Left lung (tissue), 10 donors: ENCODE data around the gene RFTN1. TPM values are rescaled to one million over a fixed set of nuclear protein-coding genes. Genes with fewer than 3 reads are reported as not detected.

Experiments
- ATAC-seq: fragments of 200-7000 bp; cut with Tn5 transposase; one replicate; pipeline ENCODE4 v1.9.1; 2020; ENCODE audit warnings: moderate library complexity
- DNase-seq, 4 donors: peaks; one replicate each; pipeline ENCODE4 v3.0.0-alpha.2; 2013 to 2020
- H3K27ac ChIP-seq, 2 donors: fragments of 200-600 bp; sonication (generic) in 1 of 2; one replicate each; pipeline versions ENCODE4 v1.5.0 to v1.8.0; 2020 to 2021
- H3K27me3 ChIP-seq, 2 donors: fragments of 200-600 bp; sonication (generic) in 1 of 2; one replicate each; pipeline versions ENCODE4 v1.5.0 to v1.8.0; 2020 to 2021
- H3K36me3 ChIP-seq, 2 donors: fragments of 200-600 bp; sonication (generic) in 1 of 2; one replicate each; pipeline versions ENCODE4 v1.5.0 to v1.8.0; 2020 to 2021
- H3K4me1 ChIP-seq, 2 donors: fragments of 200-600 bp; one replicate each; pipeline ENCODE4 v1.8.0; 2021
- H3K4me3 ChIP-seq, 2 donors: fragments of 200-600 bp; sonication (generic) in 1 of 2; one replicate each; pipeline versions ENCODE4 v1.5.0 to v1.8.0; 2020 to 2021; ENCODE audit warnings: mild to moderate bottlenecking in 1 of 2
- H3K9me3 ChIP-seq, 2 donors: fragments of 200-600 bp; sonication (generic) in 1 of 2; one replicate each; pipeline versions ENCODE4 v1.5.0 to v1.8.0; 2020 to 2021
- CTCF ChIP-seq, 2 donors: fragments of 200-600 bp; sonication (generic) in 1 of 2; IDR thresholded peaks; one replicate each; pipeline versions ENCODE4 v1.5.0 to v1.8.0; 2021; ENCODE audit warnings: antibody characterized with exemption in 2 of 2
- intact Hi-C, 2 donors: fragments of 100-400 bp; cut with DNase I; formaldehyde crosslinking; loops; one replicate each; pipeline versions ENCODE4 v1.11.2 to v1.14.2; 2022
- polyA plus RNA-seq, 6 donors: library from polyadenylated mRNA; unstranded; fragments of 120-200 nt; gene quantifications; one replicate each; pipeline ENCODE4 v1.2.1, GENCODE V29; 2013; ENCODE audit not compliant: insufficient read length in 6 of 6
- total RNA-seq, 2 donors: library from RNA; stranded (reverse); fragmentation: NEBNext Ultra II Directional; extraction: Animal tissue kit (Norgen Biotek cat#: 25700); gene quantifications; one replicate each; pipeline ENCODE4 v1.2.1, GENCODE V29; 2021
- donor health status: DM: no; HTN: yes; CAD: no.
- donor health status: DM: no; HTN: no; CAD: no.

The RFTN1 gene
- total and polyA plus RNA-seq, 8 donors, result 47.2 to 85.1 (median 67.6) TPM

DNA sequence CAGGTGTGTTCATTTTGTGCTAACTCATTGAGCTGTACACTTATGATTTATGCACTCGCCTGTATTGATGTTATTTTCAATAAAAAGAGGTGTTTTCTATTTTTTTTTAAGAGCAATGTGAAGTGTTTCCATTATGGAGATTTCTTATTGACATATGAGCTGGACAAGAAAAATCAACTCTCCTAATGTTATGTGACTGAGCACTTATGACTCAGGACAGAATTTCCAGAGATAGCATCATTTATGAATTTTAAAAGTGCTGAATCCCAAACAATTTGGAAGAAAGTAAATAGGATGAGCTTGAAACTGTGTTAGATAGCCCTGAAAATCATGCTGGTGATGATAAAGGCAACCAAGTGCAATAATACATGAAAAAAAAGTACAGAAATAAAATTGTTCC is 118.9 kb downstream of the RFTN1 start:
- intact Hi-C loops, result no loop called here
- Histone ChIP-seq H3K9me3 (no peaks in the 10 kb centered on the region), H3K4me3 (no peak overlapping the region), H3K4me1 (peaks cover 0 to 15% of the 10 kb centered on the region in 2 donors), H3K27me3 (no peaks in the 10 kb centered on the region), H3K27ac (no peak overlapping the region), H3K36me3 (no peaks in the 10 kb centered on the region)
- no peak for ATAC-seq
- TF ChIP-seq CTCF (IDR thresholded peaks at IDR 0.05), result no peak
- no peak for DNase-seq

GRCh38 chr3:16392717-16393116 is 120.8 kb downstream of the RFTN1 start:
- Histone ChIP-seq H3K27me3 (no peaks in the 10 kb centered on the region), H3K4me3 (no peak overlapping the region), H3K27ac (no peak overlapping the region), H3K36me3 (no peaks in the 10 kb centered on the region), H3K9me3 (no peaks in the 10 kb centered on the region), H3K4me1 (peaks cover 4 to 9% of the 10 kb centered on the region in 2 donors)
- DNase-seq, result peak in 2 of 4 donors; percentile 57 to 85
- intact Hi-C loops, result no loop called here
- no peak for TF ChIP-seq CTCF (IDR thresholded peaks at IDR 0.05)
- ATAC-seq, result no peak

DNA sequence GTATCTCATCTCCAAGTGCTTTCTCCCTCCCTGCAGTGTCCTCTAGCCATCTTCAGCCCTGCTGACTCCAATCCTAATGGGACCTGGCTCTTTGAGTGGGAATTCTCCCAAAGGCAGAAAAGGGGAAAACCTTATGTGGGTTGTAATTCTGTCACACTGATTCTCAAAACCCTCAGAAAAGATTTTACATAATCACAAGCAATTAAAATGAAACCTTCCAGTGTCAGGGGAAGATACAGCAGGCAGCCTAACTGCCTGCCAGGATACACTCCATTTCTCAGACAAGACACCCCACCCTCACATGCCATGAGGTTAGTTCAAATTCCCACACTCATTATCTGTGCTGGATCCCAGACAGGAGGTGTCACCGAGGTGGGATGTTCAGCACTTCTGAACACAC is 121.4 kb downstream of the RFTN1 start:
- no peak for TF ChIP-seq CTCF (IDR thresholded peaks at IDR 0.05)
- peaks cover 4 to 9% of the 10 kb centered on the region in 2 donors for H3K4me1 ChIP-seq
- no peaks in the 10 kb centered on the region for H3K9me3 ChIP-seq
- intact Hi-C loops, result no loop called here
- DNase-seq (no peak), ATAC-seq (no peak)
- no peak overlapping the region for H3K4me3 ChIP-seq
- no peaks in the 10 kb centered on the region for H3K36me3 ChIP-seq
- H3K27me3 ChIP-seq, result no peaks in the 10 kb centered on the region
- H3K27ac ChIP-seq, result no peak overlapping the region

DNA sequence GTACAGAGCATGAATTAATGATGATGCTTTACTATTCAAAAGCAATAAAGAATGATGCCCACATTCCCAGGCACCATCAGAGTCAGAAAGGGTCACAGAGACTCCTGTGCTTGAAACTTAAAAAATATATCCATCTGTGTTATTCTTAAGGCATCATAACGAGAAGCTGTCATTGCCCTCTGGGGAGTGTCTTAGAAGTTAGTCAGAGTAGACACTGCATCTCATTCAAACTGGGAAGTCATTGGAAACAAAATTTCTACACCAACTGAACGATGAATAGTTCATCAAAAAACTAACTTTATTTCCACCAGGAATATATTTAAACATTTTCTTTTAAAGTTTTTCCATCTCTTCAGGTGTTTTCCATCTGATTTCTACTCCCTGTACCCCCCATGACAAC is 122.9 kb downstream of the RFTN1 start:
- no peak overlapping the region for H3K27ac ChIP-seq
- TF ChIP-seq CTCF (IDR thresholded peaks at IDR 0.05), result no peak
- intact Hi-C loops, result no loop called here

DNA sequence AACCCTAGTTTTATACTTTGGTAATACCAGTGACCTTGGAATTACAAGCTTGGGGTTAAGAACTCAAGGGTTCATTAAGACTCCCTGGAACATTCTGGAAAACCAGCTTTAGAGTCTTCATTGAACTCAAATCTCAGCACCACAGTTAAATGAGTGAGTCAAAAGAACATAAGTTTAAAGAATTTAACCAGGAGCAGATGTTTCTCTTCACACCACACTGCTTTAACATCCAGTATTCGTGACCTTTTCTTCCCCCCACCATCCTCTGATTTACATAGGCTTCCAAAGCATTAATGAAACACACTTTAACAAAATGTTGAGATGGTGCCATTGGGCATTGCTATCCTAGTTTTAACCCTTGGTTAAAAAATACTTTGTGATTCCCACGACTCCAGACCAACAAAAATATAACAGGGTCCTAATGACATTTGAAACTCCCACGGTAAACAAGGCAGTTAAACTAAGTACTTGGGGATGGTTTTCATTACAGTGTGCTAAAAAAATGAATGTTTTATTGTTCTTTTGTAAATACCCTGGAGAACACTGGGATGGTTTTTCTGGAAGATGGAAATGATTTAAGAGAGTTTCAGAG is 124.6 kb downstream of the RFTN1 start:
- Histone ChIP-seq H3K9me3 (no peaks in the 10 kb centered on the region), H3K4me1 (peaks cover 2 to 4% of the 10 kb centered on the region in 2 donors), H3K36me3 (no peaks in the 10 kb centered on the region), H3K27me3 (no peaks in the 10 kb centered on the region), H3K4me3 (no peak overlapping the region), H3K27ac (no peak overlapping the region)
- no peak for TF ChIP-seq CTCF (IDR thresholded peaks at IDR 0.05)
- ATAC-seq (peak; percentile 49), DNase-seq (peak in 2 of 4 donors; percentile 91)
- intact Hi-C loops, result no loop called here

More for the DNA sequence above, 122.9 kb downstream of the RFTN1 start:
- Histone ChIP-seq H3K36me3 (no peaks in the 10 kb centered on the region), H3K4me1 (peaks cover 3 to 4% of the 10 kb centered on the region in 2 donors), H3K27me3 (no peaks in the 10 kb centered on the region), H3K4me3 (no peak overlapping the region), H3K9me3 (no peaks in the 10 kb centered on the region)
- no peak for ATAC-seq
- DNase-seq, result no peak
